ENCODE data around the gene TSKU.

The TSKU gene

DNA sequence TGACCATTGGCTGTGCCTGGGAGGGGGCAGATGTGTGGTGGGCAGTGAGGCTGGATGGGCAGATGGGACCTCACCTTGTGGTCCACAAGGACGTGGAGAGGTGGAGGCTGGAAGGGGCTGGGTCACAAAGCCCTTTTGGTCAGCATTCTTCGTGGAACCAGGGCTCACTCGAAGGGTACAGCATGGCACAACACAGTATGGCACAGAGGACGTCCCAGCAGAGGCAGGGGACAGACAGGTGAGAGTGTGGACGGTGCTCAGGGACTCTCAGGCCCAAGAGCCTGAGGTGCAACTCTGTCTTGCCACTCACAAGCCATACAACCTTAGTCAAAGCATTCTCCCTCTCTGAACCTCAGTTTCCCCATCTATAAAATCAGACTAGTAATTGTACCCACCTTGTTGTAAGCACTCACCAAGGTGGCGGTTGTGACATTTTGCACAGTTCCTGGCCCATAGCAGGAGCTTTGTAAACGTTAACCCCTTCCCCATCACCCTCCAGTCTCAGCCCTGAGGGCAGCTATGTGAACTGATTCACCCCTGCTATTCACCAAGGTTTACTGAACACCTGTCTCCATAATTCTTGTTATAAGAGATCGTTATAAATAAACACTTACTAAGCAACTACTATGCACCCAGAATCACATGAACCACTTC lies 11.6 kb upstream of the TSKU start:
- Histone ChIP-seq H3K27ac (ENCODE audit: low read depth, low read length) (peak overlapping the region; percentile 94), H3K4me1 (ENCODE audit: control insufficient read depth, insufficient read depth, low read length, unreplicated experiment) (peaks cover 41% of the 10 kb centered on the region), H3K79me2 (ENCODE audit: control insufficient read depth, insufficient read depth, low read length, unreplicated experiment) (no peaks in the 10 kb centered on the region), H3K27me3 (ENCODE audit: insufficient read depth, low read length) (no peaks in the 10 kb centered on the region), H3K4me3 (ENCODE audit: low read depth, low read length) (no peak overlapping the region), H2AFZ (ENCODE audit: low read length, unreplicated experiment) (peak overlapping the region; percentile 24), H3K36me3 (ENCODE audit: insufficient read depth, low read length) (no peaks in the 10 kb centered on the region)

GRCh38 chr11:76772100-76772782 lies 10.9 kb upstream of the TSKU start:
- Histone ChIP-seq H3K4me1 (ENCODE audit: control insufficient read depth, insufficient read depth, low read length, unreplicated experiment) (peaks cover 41% of the 10 kb centered on the region), H3K79me2 (ENCODE audit: control insufficient read depth, insufficient read depth, low read length, unreplicated experiment) (no peaks in the 10 kb centered on the region), H3K4me3 (ENCODE audit: low read depth, low read length) (no peak overlapping the region), H3K36me3 (ENCODE audit: insufficient read depth, low read length) (no peaks in the 10 kb centered on the region), H3K27me3 (ENCODE audit: insufficient read depth, low read length) (no peaks in the 10 kb centered on the region), H3K27ac (ENCODE audit: low read depth, low read length) (peak overlapping the region; percentile 9; the same call in 1 of the 2 replicates), H2AFZ (ENCODE audit: low read length, unreplicated experiment) (no peak overlapping the region)

GRCh38 chr11:76772783-76773106 lies 10.4 kb upstream of the TSKU start:
- Histone ChIP-seq H3K4me3 (ENCODE audit: low read depth, low read length) (no peak overlapping the region), H3K27ac (ENCODE audit: low read depth, low read length) (peak overlapping the region; percentile 9; the same call in 1 of the 2 replicates), H3K79me2 (ENCODE audit: control insufficient read depth, insufficient read depth, low read length, unreplicated experiment) (no peaks in the 10 kb centered on the region), H3K36me3 (ENCODE audit: insufficient read depth, low read length) (no peaks in the 10 kb centered on the region), H3K4me1 (ENCODE audit: control insufficient read depth, insufficient read depth, low read length, unreplicated experiment) (peaks cover 41% of the 10 kb centered on the region), H2AFZ (ENCODE audit: low read length, unreplicated experiment) (no peak overlapping the region), H3K27me3 (ENCODE audit: insufficient read depth, low read length) (no peaks in the 10 kb centered on the region)

- 0 out of 2 replicates have a peak, but pooled peaks cover 3% of the 10 kb centered on the region for H3K36me3 ChIP-seq (ENCODE audit: insufficient read depth, low read length)
- no peak overlapping the region for H3K27ac ChIP-seq (ENCODE audit: low read depth, low read length)
- H3K4me3 ChIP-seq (ENCODE audit: low read depth, low read length): no peak overlapping the region
- H3K79me2 ChIP-seq (ENCODE audit: control insufficient read depth, insufficient read depth, low read length, unreplicated experiment): no peaks in the 10 kb centered on the region
- no peak overlapping the region for H2AFZ ChIP-seq (ENCODE audit: low read length, unreplicated experiment)
- no peaks in the 10 kb centered on the region for H3K27me3 ChIP-seq (ENCODE audit: insufficient read depth, low read length)
- H3K4me1 ChIP-seq (ENCODE audit: control insufficient read depth, insufficient read depth, low read length, unreplicated experiment): peaks cover 36% of the 10 kb centered on the region
Observed at GRCh38 chr11:76773921-76774361, 9.2 kb upstream of the TSKU start.

GRCh38 chr11:76776472-76776871 lies 6.7 kb upstream of the TSKU start:
- peaks cover 16% of the 10 kb centered on the region for H3K4me1 ChIP-seq (ENCODE audit: control insufficient read depth, insufficient read depth, low read length, unreplicated experiment)
- no peak overlapping the region for H2AFZ ChIP-seq (ENCODE audit: low read length, unreplicated experiment)

DNA sequence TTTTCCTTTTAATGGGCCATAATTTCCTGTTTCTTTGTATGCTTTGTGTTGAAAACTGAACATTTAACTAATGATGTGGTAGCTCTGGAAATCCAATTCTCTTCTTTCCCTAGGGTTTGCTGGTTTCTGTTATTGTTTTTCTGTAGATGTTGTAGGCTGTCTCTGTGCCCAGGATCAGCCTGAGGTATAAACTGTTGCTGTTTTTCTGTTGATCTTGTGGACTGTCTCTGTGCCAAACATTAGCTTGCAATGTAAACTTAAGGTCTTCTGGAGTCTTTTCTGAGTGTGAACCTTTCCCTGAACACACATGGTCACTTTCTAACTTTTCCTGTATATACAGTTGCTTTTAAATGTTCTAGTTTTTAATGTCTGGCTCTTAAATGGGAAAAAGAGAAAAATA lies 5.9 kb upstream of the TSKU start:
- Histone ChIP-seq H3K36me3 (ENCODE audit: insufficient read depth, low read length) (0 out of 2 replicates have a peak, but pooled peaks cover 3% of the 10 kb centered on the region), H3K27me3 (ENCODE audit: insufficient read depth, low read length) (no peaks in the 10 kb centered on the region), H3K4me1 (ENCODE audit: control insufficient read depth, insufficient read depth, low read length, unreplicated experiment) (peaks cover 13% of the 10 kb centered on the region), H3K4me3 (ENCODE audit: low read depth, low read length) (no peak overlapping the region), H2AFZ (ENCODE audit: low read length, unreplicated experiment) (no peak overlapping the region), H3K27ac (ENCODE audit: low read depth, low read length) (no peak overlapping the region), H3K79me2 (ENCODE audit: control insufficient read depth, insufficient read depth, low read length, unreplicated experiment) (no peaks in the 10 kb centered on the region)

More at GRCh38 chr11:76776472-76776871, 6.7 kb upstream of the TSKU start:
- H3K4me3 ChIP-seq (ENCODE audit: low read depth, low read length): no peak overlapping the region
- H3K27ac ChIP-seq (ENCODE audit: low read depth, low read length): no peak overlapping the region
- H3K79me2 ChIP-seq (ENCODE audit: control insufficient read depth, insufficient read depth, low read length, unreplicated experiment): no peaks in the 10 kb centered on the region
- H3K36me3 ChIP-seq (ENCODE audit: insufficient read depth, low read length): 0 out of 2 replicates have a peak, but pooled peaks cover 3% of the 10 kb centered on the region
- H3K27me3 ChIP-seq (ENCODE audit: insufficient read depth, low read length): no peaks in the 10 kb centered on the region

DNA sequence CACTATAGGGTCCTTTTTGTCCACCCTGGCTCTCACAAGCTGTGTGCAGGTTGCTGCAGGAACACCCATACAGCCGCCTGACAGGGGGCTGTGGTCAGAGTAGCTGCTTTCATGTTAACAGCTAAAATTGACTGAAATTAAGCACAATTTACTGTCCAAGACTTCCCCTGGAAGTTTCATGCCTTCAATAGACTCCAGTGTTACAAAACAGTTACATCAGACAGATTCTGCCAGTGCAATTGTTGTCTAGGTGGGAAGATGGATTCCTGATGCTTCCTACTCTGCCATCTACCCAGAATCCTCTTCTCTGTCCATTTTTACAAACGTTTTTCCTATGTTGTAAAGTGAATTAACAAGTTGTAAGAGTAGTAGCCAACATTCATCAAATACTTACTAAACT lies 5.3 kb upstream of the TSKU start:
- Histone ChIP-seq H3K27me3 (ENCODE audit: insufficient read depth, low read length) (no peaks in the 10 kb centered on the region), H2AFZ (ENCODE audit: low read length, unreplicated experiment) (no peak overlapping the region), H3K4me1 (ENCODE audit: control insufficient read depth, insufficient read depth, low read length, unreplicated experiment) (peaks cover 10% of the 10 kb centered on the region), H3K36me3 (ENCODE audit: insufficient read depth, low read length) (0 out of 2 replicates have a peak, but pooled peaks cover 3% of the 10 kb centered on the region), H3K27ac (ENCODE audit: low read depth, low read length) (no peak overlapping the region), H3K79me2 (ENCODE audit: control insufficient read depth, insufficient read depth, low read length, unreplicated experiment) (no peaks in the 10 kb centered on the region), H3K4me3 (ENCODE audit: low read depth, low read length) (no peak overlapping the region)

DNA sequence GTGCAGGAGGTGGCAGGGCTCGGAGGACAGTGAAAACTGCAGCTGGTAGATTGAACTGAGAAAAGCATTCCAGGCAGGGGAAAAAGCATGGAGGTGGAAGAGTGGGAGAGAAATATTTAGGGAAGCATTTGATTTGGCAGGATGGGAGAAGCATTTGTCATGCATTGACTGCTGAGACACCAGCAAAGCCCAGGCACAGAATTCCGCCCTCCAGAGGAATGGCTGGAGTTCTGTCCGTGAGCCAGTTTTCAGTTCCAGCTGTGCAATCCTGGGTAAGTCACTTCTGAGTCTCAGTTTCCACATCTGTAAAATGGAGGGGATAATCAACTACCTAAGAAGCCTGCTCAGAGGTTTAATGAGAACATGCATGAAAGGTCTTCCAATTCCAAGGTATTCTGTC lies 4.3 kb upstream of the TSKU start:
- Histone ChIP-seq H3K79me2 (ENCODE audit: control insufficient read depth, insufficient read depth, low read length, unreplicated experiment) (peaks cover 6% of the 10 kb centered on the region), H2AFZ (ENCODE audit: low read length, unreplicated experiment) (no peak overlapping the region), H3K4me3 (ENCODE audit: low read depth, low read length) (no peak overlapping the region), H3K4me1 (ENCODE audit: control insufficient read depth, insufficient read depth, low read length, unreplicated experiment) (peaks cover 10% of the 10 kb centered on the region), H3K27ac (ENCODE audit: low read depth, low read length) (no peak overlapping the region), H3K27me3 (ENCODE audit: insufficient read depth, low read length) (no peaks in the 10 kb centered on the region), H3K36me3 (ENCODE audit: insufficient read depth, low read length) (0 out of 2 replicates have a peak, but pooled peaks cover 3% of the 10 kb centered on the region)

DNA sequence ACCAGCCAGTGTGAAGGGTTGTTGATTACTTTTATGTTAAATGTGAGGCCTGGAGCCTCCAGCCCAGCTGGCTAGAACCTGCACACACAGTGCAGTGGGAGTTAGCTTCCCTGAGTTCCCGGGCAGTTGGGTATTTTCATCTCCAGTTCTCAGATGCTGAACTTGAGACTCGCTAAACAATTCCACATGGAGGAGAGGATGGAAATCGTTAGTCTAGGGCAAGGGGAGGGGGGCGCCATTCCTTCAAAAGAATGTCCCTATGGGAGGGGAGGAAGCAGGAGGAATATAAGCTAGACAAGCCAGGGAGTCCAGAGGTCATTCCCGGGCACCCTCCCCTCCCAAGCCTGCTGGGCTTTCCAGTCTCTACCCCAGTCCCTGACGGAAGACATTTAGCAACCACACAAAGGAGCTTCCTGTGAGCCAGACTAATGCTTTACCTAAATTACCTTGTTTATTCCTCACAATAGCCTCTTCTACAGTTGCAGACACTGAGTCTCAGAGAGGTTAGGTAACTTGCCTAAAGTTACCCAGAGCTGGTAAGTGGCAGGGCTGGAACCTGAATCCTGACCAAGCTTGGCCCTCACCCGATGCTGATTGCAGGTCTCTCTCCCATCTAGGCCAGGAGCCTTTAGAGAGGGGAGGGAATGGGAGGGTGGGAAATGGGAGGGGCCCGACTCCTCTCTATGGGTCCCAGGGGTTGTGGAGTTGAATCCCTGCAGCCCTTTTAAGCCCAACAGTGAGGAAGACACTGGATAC lies 1.9 kb upstream of the TSKU start:
- Histone ChIP-seq H3K4me1 (ENCODE audit: control insufficient read depth, insufficient read depth, low read length, unreplicated experiment) (peaks cover 24% of the 10 kb centered on the region), H3K36me3 (ENCODE audit: insufficient read depth, low read length) (0 out of 2 replicates have a peak, but pooled peaks cover 3% of the 10 kb centered on the region), H3K27me3 (ENCODE audit: insufficient read depth, low read length) (no peaks in the 10 kb centered on the region), H2AFZ (ENCODE audit: low read length, unreplicated experiment) (no peak overlapping the region), H3K4me3 (ENCODE audit: low read depth, low read length) (peak overlapping the region; percentile 77), H3K79me2 (ENCODE audit: control insufficient read depth, insufficient read depth, low read length, unreplicated experiment) (peaks cover 28% of the 10 kb centered on the region), H3K27ac (ENCODE audit: low read depth, low read length) (no peak overlapping the region)

GRCh38 chr11:76781807-76782530 lies 1.2 kb upstream of the TSKU start:
- Histone ChIP-seq H3K79me2 (ENCODE audit: control insufficient read depth, insufficient read depth, low read length, unreplicated experiment) (peaks cover 35% of the 10 kb centered on the region), H3K4me1 (ENCODE audit: control insufficient read depth, insufficient read depth, low read length, unreplicated experiment) (peaks cover 28% of the 10 kb centered on the region), H3K27me3 (ENCODE audit: insufficient read depth, low read length) (no peaks in the 10 kb centered on the region), H3K36me3 (ENCODE audit: insufficient read depth, low read length) (0 out of 2 replicates have a peak, but pooled peaks cover 3% of the 10 kb centered on the region), H3K27ac (ENCODE audit: low read depth, low read length) (peak overlapping the region; percentile 51), H2AFZ (ENCODE audit: low read length, unreplicated experiment) (no peak overlapping the region), H3K4me3 (ENCODE audit: low read depth, low read length) (peak overlapping the region; percentile 77)
